Brain pericyte (primary cell): ENCODE measurements around the gene LTA.
"Not testable (repeated sequence)": the region's sequence is repeated elsewhere in the genome, so short reads cannot be mapped to it uniquely, and the experiment has no call there.

Experiments used
- DNase-seq: peaks from one replicate; pipeline ENCODE4 v3.0.0-alpha.2; 2012; ENCODE audit warnings: low read depth, low spot score

The LTA gene

DNA sequence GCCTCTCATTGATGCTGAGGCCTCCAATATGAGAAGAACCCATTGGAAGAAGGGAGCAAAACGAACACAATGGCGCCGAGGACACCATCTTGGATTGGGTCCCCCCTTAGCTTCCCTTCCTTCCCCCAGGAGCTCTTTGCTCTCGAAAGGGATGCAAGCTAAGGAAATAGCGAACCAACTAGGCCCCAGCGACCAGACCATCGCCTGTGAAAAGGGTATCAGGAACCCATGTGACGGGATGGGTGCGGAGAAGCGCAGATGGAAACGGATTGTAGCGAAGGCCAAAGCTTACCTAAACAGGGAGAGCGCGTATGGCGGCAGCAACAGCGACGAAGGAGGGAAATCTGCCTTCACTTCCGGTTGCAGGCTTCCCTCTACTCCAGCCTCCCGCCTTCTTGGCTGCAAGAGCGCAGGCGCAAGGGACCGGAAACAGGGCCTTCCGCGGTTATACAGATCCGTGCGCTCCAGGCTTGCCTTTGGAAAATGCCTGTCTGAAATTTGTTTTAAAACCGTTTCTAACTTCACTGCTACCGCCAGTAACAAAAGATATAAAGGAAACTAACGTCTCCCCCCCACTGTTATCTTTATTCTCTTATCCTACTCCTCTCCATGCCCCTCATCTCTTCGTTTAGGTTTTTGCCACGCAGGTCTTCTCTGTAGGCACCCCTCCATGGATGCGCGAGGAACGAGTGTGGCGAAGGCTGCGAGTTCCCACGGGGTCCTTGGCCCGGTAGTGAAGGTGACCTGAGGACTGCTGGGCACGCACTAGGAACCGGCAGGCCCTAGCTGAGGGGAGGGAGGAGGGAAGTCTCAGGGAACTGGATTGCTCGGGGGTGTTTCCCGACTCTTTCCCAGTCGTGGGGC, 30.2 kb upstream of the LTA start, which contains the start of gene DDX39B:
DDX39B (minus strand) TSS at position 346 of the 864 bp plus-strand sequence. CDS start 1,471 bp downstream, outside the sequence.
- DNase-seq: peak; percentile 94

DNA sequence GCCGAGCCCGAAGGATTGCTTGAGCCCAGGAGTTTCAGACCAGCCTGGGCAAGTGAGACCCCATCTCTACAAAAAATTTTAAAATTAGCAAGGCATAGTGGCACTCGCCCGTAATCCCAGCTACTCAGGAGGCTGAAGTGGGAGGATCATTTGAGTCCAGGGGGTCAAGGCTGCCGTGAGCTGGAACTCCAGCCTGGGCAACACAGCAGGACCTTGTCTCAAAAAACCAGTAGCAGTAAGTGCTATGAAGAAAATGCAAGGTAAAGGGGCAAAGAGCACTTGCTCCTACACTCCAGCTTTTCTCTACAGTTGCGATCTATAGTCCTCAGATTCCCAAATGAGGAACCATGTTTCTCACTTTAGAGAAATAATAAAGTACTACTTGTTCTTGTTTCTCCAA, 28.4 kb upstream of the LTA start:
- DNase-seq: no peak

DNA sequence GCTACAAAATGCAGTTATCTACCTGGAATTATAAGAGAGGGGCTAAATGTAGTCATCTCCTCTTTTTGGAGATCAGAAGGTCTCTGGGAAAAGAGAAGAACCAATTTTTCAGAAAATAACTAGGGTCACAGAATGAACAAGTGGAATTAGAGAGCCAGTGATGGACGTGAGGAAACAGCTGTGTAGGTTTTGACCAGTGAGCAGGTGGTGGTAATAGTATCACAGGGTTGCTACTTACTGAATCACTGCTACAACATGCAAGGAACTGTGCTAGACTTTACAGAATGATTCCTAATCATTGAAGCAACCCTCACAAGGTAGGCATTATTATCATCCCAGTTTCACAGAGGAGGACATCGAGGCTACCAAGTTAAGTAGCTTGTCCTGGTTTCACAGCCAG, 27.4 kb upstream of the LTA start:
- DNase-seq: no peak

DNA sequence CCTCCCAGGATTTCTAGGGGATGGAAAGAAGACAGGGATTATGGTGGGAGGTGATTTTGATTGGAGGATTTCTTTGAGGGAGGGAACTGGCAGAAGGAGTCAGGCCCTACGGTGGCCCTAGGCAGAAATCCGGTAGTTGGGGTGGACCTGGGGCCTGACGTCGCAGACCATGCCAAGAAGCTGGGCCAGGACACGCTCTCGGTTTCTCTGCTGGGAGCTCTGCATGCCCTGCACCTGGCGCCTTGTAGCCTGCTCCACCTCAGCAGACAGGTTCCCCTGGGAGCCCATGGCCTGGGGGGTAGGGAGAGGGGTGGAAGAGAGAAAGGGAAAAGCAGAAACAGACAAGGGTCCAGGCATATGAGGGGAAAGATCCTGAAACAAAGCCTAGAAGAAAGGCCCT, 26.8 kb upstream of the LTA start:
- no peak for DNase-seq

DNA sequence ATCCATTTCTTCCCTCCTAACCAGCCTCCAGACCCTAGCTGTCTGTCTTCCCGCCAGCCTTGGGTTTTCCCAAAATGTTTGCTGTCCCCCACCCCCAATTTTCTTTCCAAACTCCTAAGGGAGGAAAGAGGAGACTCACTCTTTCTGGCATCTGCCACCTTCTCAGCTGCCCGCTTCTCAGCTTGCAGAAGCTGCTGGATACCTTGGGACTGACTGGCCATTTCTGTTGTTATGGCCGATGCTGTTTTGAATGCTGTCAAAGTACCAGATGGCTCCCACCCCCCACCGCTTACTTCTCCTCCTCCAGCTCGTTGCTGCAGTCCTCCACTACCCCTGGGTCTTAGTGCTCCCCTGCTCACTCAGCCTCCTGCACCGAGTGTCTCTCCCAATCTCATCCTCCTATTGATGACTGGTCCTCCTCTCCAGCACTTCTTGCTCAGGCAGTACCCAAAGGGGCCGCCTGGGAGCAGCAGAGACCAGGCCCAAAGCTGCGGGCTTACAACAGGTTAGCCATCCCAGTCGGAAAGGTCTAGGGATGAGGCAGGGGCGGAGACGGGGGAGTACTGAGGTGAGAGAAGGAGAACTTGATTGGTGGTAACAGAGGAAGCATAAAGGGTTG, 25.6 kb upstream of the LTA start, which contains the start of gene ATP6V1G2:
ATP6V1G2 (minus strand) TSS at position 270 of the 619 bp plus-strand sequence; CDS start at position 221, 49 bp downstream.
- peak; percentile 91 for DNase-seq

DNA sequence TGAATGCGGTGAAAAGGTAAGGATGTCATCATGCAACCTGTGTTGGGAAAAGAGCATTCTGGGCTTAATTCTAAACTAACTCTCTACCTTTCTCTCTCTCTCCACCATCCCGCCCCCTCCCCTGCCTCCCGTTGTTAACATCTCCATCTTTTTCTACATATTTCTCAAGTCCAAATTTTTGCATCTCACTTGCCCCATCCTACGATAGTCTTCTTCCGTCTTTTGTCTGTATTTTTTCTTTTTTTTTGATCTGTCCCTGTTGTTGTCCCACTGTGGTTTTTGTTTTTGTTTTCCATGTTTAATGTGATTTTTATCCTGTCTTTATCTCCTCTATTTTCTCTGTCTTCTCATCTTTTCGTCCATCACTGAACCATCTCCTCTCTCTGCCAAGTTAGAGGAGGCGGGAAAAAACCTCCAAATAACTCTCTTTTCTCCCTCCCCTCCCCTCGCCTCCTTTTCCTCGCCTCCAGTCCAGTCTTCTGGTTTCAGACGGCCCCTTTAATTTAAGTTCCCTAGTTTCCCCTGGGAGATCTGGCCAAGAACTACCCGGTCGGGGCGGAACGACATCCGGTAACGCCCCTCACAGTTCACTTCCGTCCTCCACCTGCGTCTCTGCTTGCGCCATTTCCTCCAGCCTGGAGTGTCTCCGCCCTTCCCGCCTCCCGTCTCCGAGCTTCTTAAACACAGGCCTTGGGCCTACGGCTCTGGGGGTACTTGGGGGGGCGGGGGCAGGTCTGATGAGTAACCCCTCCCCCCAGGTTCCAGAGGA, 24.9 kb upstream of the LTA start, which contains the start of gene NFKBIL1:
NFKBIL1 (plus strand) TSS at position 651 of the 769 bp plus-strand sequence; CDS start at position 738, 87 bp downstream.
- peak; percentile 94 for DNase-seq

DNA sequence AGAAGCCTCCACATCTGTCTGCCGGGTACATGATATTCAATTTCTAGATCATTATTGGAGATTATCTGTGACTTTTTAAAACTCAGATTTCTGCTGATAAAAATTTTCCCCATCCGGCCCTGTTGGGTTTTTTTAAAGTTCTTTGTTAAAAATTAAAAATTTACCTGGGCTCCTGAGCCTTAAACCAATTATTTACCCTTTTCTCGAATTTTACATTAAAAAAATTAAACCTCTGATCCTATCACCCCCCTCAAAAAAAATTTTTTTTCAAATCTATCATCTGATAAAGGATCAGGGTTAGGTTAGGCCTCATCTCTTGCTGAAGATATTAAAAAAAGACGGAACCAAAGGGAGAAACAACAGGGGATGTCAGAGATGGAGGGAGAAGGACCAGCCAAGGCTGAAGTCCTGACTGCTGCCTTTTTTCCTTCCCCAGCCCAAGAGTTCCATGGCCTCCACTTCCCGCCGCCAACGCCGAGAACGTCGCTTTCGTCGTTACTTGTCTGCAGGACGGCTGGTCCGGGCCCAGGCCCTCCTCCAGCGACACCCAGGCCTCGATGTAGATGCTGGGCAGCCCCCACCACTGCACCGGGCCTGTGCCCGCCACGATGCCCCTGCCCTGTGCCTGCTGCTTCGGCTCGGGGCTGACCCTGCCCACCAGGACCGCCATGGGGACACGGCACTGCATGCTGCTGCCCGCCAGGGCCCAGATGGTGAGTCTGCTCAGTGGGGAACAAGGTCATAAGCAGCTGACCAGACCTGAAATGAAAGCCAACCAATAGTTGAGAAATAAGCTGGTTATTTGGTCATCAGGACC, 24.2 kb upstream of the LTA start:
- DNase-seq: no peak

DNA sequence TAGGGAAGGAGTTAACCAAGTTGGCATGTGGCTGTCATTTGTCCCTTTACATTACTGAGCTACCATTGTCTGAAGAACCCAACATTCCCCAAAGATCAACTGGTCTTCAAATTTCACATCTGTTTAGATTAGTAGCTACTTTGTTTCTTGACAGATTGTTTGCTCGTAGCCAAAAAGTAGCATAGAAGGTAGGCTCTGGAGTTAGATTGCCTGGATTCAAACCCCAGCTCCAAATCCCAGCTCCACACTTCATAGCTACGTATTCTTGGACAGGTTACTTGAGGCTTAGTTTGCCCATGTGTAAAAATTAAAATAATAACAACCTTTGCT, 23.6 kb upstream of the LTA start:
- DNase-seq: no peak

DNA sequence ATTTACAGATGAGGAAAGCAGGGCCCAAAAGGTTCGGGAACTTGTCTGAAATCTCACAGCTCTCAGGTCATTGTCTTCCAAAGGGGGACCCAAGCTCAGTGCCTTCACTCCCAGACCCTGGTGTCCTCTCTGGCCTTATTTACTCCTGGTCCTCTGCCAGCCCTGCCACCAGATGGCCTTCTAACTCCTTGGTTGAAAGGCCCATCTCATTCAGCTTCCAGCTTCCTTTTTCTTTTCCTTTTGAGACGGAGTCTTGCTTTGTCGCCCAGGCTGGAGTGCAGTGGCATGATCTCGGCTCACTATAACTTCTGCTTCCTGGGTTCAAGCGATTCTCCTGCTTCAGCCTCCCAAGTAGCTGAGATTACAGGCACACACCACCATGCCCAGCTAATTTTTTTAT, 20.7 kb upstream of the LTA start:
- not testable (repeated sequence) for DNase-seq

DNA sequence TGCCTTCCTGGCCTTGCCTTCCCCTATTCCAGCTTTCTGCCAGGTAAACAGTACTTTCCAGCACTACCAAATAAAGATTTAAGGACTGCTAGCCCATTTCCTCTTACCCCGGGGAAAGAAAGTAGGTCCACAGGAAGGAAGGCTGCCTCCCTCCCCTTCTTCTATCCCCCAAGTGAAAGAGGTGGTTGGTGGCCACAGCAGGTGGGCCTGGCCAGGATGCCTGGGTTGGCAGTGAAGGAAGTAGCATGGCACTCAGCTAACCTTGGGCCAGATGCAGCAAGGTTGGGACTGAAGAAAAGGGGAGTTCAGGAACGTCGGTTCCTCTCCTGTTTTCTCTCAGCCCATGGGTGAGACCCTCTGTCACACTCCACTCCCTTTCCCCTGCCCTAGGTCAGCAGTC, 15.8 kb upstream of the LTA start:
- no peak for DNase-seq

DNA sequence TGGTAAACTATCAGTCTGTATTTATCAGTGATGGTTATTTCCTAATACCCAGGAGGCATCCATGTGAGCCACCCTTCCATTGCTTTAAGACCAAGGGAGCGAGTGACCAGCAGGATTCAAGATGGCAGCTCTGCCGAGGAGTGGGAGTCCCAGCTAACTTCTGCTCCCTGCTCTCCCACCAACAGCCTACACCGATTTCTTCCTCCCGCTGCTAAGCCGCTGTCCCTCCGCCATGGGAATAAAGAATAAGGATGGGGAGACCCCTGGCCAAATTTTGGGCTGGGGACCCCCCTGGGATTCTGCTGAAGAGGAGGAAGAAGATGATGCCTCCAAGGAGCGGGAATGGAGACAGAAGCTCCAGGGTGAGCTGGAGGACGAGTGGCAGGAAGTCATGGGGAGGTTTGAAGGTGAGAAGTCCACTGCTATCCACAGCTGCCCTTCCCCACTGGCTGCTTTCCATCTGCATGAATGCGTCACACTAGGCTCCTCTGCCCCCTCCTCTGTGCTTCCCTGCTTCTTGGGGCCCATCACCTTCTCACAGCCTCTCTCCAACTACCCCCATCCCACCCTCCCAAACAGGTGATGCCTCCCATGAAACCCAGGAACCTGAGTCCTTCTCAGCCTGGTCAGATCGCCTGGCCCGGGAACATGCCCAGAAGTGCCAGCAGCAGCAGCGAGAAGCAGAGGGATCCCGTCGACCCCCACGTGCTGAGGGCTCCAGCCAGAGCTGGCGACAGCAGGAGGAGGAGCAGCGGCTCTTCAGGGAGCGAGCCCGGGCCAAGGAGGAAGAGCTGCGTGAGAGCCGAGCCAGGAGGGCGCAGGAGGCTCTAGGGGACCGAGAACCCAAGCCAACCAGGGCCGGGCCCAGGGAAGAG, 14.4 kb upstream of the LTA start:
- no peak for DNase-seq

DNA sequence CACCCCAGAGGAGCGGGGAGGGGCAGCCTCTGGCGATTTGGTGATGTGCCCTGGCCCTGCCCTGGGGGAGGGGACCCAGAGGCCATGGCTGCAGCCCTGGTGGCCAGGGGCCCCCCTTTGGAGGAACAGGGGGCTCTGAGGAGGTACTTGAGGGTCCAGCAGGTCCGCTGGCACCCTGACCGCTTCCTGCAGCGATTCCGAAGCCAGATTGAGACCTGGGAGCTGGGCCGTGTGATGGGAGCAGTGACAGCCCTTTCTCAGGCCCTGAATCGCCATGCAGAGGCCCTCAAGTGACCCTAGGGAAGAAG, 13.8 kb upstream of the LTA start:
- DNase-seq: no peak

DNA sequence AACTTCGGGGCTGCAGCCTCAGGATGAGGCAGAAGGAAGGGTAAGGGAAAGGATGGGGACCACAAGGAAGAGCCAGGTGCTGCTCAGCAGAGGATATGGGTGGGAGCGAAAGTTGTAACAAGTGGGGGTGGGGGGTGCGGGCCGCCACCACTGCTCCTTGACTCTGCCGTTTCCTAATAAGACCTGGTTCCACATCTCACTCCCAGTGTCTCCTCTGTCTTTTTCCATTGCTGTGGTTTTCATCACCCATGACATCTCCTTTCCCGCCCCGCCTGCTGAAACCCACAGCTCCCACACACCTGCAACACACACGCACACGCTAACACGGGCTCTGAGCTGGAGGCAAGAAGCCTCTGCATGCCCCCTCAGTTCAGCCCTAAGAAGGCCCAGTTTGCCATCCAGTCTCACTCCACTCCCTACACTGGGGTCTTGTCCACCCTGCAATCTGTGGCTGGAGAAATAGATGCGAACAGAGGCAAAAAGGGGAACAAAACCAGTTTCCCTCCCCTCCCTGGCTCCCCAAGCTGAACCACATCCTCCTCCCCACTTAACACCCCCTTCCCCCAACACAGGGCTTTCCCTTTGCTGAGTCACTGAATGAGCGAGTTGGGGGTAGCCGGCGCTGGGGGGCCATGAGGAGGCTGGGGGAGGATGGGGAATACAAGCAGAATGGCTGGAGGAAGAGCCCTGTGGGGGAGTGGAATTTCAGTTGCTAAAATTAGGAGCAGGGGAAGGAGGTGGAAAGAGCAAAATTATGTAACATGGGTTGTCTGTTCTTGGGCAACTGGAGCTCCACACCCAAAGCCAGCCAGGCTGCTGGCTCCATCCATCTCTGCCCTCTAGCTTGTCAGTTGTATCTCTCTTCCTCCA, 13.2 kb upstream of the LTA start:
- no peak for DNase-seq

DNA sequence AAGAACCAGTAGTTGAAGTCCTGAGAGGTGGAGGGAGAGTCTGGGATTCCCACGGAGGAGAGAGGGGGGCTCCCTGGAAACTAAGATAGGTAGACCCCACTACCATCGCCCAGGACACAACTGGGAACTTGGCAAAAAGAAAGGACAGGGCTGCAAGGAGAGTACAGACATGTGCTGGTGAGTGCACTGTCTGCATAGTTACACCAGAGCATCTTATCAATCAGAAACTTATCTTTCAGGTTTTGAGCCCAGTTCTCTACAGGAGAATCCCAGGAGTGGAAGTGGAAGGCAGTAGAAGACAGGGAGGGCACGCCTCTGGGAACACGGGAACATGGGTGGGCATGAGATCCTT, 12.5 kb upstream of the LTA start:
- no peak for DNase-seq

DNA sequence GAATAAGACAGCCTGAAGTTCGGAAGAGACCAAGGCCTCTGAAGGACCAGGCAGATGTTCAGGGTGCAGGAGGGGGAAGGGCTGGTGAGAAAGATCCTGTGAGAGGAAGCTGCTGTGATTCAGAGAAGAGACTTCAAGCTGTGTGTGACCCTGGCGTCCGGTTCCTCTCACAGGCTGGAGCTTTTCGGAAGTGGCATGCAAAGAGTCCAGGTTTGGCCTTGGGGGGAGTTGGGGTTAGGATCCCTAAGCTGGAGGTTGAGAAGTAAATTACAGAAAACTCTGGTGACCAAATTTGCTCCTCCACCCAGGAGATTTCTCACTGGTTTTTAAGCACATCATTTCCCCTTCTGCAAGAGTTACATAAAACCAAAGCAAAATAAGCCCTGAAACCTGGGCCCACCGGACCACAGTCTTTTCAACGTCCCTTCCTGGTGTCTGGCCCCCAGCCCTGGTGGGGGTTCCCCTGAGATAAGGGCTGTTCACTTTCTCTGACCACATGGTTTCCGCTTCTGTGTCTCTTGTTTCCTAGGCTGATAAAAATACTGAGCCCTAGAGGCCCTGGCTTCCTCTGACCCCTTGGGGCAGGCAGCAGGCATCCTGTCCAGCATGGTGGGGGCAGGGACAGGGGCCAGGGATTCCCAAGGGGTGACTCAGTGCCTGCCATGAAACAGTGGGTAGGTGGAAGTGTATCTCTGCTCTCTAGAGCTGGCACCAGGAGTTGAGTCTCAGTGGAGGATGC, 12.0 kb upstream of the LTA start:
- no peak for DNase-seq

DNA sequence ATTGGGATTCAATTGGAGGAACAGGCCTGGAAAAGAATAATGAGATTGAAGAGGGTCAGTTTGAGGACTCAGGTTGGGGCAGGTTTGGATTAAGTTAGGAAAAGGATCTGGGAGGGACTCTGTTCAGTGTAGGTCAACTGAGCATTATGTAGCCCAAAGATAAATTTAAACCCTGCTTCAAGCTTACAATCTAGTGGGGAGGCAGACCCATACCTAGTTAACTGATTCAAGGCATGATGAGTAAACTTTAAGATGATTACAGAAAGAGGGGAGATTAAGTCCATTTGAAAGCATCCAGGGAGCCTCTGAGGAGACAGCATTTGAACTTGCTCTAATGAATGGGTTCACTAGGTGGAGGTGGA, 11.4 kb upstream of the LTA start:
- DNase-seq: no peak

DNA sequence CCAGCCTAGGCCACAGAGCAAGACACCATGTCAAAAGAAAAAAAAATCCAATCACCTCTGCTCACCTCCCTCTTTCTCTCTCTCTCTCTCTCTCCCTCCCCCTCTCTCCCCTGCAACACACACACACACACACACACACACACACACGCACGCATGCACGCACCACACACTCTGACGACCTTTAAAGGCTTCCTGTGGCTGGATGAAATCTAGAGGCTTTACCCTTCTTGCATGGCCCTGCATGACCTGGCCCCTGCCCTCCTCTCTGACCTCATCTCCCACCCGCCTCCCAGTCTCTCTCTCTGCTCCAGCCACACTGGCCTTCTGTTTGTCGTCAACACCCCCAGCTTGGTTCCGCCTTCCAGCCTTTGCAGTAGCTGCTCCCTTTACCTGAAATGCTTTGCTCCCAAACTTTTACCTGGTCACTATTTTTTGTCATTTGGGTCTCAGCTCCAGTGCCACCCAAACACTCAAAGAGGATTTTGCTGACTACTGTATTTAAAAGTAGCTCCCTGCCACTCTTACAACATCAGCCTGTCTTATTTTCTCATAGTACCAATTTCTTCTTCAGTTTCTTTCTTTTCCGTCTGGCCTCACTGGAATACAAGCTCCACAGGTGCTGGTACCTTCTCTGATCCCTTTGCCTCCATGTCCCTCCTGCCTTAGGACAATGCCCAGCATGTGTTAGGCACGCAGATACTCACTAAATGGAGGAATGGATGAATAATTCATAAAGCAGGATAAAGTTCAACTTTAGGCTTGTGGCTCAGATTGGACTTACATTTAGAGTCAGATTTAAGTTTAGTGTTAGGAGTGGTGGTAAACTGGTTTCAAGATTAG, 4.3 kb upstream of the LTA start:
- no peak for DNase-seq

DNA sequence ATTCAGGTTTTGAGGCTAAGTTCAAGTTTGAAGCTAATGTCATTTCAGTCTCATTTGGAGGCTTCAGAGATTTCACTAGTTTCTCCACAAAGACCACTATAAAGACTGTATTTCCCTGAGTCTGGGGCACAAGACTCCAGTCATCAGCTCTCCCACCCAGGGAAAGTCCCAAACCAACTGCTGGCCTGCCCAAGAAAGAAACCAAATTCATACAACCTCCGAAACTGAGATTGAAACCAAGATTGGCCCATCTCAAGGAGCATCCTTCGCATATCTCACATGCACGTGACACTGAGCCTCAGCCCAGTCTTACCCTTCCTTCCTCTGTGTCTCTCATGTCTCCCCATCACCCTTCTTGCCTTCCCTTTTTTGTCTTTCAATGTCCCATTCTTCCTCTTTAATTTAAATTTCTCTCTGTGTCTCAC, 3.5 kb upstream of the LTA start:
- DNase-seq: no peak
